ENCODE results near the gene CNDP2.

Gene CNDP2

GRCh38 chr18:74501386-74501785, 5.2 kb downstream of the CNDP2 start:
- DNase-seq, result no peak

DNA sequence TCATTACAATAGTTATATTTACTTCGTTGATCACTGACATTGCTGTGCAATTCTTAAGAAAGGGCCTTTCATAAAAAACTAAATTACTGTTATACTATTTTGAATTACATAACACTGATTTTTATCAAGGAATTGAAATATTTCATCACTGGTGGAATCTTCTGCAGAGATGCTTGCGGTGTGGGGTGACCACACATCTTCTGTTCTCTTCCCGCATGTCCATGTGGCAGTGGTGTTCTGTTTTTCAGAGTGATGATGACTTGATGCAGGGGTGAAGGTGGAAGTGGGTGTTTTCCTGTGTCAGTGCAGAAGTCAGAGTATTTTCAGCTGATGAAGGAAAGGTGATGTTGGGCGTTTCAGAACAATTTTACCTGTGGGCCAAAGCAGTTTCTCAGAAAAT, 7.0 kb downstream of the CNDP2 start:
- DNase-seq, result no peak

GRCh38 chr18:74505776-74506175, 9.6 kb downstream of the CNDP2 start:
- DNase-seq, result no peak

DNA sequence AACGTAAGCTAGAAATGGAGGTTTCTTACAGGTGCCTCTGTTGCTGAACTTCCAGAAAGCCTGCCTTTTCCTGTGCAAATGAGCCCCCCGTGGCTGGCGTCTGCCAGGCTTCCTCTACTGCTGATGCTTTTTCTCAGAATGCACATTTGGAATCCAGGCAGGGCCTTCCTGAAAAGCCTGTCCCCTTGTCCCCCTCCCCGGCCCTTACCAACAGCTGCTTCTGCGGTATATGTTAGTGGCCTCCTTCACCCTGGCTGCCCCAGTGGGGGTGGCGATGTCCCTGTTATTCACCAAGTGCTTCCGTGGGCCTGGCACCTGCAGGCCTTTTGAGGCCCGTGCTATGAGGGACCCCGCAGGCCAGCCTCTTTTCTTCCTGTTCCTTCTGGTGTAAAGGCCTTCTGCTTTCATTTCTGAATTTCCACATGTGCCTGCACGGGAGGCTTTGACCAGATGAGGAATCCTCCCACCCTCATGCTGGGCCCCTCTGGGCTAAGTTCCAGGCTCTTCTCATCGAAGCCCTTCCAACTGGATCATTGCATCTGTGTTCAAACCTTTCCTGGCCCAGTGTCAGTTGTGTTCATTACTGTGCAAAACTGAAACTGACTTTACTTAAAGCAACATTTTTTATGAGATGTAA, 10.4 kb downstream of the CNDP2 start:
- DNase-seq, result no peak

- DNase-seq, result no peak
Observed at GRCh38 chr18:74507097-74507881, 11.1 kb downstream of the CNDP2 start.

DNA sequence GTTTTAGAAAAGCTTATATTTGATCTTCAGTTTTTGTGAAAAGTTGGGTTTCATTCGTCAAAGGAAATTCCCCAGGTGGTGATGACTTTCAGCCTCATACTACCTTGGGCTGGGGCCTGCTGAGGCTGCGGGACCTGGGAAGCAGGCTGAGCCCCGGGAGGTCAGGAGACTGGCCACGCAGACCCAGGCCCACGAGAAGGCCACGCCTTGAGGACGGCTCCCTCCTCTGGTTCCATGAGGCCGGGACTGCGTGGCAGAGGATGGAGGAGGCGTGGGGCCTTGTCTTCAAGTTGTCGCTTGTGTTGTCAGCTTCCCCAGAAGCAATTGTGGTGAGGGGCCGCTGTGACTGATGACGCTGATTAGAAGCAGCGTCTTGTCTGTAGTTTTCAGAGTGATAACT, 11.8 kb downstream of the CNDP2 start:
- DNase-seq, result no peak

GRCh38 chr18:74508366-74508765, 12.2 kb downstream of the CNDP2 start:
- no peak for DNase-seq

DNA sequence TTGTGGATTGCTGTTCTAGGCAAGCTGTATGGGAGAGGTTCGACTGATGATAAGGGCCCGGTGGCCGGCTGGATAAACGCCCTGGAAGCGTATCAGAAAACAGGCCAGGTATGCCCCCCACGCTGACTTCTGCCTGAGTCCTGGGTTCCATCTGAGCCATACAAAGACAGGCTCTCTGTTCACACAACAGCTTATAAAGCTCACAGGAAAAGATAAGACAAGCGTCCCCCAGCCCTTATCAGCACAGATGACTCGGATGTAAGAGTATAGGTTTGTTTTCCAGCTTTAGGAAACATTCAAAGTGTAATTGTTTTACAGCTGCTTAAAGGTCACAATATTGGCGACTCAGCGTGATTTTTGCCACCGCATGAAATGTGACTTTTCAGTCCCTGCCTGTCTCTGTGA, 12.7 kb downstream of the CNDP2 start:
- no peak for DNase-seq

DNA sequence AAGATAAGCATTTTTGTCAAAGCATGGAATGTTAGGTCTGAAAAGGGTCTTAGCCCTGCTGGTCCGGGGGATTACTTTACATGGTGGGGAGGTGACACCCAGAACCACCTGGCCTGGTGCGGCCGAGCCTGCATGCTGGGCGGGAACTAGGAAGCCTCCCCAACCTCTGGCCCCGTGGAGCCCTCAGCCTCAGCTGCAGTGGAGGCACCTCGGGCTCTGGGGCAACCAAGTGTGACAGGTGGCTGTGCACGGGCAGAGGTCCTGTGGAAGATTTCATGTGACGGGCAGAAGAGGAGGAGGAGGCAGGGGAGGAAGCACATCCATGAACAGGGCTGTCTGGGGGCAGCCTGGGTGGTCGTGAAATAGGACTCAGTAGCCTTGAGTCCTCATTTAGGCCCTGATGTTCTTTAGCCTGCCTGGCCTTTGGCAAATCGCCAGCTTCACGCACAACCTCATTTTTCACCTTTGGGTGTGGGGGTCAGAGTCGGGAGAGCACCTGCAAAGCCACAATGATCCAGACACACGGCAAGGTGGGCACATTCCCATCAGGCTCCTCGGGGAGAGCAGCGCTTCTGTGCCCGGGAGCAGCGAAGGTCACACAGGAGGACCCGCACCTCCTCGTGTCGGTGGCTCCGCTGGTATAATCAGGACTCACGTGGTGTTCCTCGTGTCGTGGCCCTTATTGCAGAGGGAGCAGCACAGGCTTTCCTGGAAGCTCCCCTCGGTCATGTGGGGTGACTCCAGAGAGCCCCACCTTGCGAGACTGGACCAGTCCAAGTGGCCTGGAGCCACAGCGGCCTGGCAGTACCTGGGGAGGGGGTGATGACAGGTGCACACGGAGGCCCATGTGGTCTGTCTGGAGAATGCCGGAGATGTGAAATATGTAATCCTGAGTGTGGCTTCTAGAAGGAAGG, 13.9 kb downstream of the CNDP2 start:
- DNase-seq, result no peak

GRCh38 chr18:74510770-74511095, 14.6 kb downstream of the CNDP2 start:
- no peak for DNase-seq

GRCh38 chr18:74511823-74512222, 15.7 kb downstream of the CNDP2 start:
- no peak for DNase-seq

DNA sequence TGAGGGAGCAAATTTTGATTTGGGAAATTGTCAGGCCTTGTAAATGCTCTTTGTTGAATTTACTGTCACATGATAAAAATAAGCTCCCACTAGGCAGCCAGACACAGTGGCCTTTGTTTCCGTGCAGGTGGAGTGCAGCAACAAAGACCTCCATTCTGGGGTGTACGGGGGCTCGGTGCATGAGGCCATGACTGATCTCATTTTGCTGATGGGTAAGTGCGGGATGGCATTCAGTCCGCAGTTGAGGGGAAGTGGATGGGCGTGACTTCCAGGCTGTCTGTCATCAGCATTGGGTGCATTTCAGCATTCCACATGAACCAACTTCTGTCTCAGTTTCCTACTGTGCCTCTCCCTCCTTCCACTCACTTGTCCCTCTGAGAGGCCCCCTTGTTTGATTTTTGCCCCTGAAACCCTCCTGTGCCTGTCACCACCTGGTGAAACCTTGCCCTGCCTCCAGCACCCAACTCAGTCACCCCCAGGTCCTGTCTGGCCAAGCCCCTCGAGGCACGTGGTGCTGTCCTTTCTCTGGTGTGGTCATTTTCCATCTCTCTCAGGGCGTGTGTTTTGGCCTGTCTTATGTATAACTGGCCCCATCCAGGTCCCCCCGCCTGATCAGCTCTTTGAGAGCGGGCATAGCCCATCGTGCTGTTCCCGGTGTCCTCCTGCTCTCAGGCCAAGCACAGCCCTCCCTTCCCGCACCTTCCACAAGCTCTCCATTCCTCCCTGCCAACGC, 16.3 kb downstream of the CNDP2 start:
- no peak for DNase-seq

DNA sequence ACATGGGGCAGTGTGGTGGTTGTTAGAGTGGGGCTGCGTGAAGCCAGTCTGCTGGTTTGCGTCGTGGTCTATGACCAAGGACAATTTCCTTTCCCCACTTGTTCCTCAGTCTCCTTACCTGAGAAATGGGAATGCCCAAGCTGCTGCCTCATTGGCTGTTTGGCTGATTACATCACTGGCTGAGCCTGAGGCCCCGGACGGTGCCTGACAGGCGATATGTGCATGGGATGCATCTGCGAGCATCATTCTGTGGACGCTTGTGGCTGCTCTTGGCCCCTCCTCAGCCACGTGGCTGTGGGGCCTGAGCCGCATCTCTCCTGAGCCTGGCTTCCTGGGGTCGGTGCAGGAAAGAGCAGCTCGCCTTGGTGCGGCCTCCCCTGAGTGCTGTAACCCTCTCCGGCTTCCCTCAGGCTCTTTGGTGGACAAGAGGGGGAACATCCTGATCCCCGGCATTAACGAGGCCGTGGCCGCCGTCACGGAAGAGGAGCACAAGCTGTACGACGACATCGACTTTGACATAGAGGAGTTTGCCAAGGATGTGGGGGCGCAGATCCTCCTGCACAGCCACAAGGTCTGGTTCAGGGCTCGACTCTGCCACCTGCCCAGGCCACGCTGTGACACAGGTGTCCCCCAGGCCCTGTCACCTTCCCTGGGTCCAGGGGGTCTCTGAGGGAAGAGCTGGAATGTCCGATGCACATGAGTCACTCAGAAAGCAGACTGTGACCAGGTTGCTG, 17.2 kb downstream of the CNDP2 start:
- DNase-seq, result no peak

DNA sequence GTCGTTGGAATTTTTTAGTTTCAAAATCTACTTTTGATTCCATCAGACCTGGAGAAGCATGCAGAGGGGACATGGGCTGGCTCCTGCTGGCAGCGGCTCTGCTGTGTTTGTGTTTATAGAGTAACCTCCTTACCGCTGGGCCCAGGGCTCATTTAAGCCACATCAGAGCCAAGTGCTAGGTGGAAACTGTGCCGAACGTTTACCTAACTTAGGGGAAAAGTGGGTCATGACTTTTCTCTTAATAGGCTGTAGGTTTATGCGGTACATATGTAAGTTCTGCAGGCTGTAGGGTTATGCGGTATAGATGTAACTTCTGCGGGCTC, 17.7 kb downstream of the CNDP2 start:
- DNase-seq, result no peak

DNA sequence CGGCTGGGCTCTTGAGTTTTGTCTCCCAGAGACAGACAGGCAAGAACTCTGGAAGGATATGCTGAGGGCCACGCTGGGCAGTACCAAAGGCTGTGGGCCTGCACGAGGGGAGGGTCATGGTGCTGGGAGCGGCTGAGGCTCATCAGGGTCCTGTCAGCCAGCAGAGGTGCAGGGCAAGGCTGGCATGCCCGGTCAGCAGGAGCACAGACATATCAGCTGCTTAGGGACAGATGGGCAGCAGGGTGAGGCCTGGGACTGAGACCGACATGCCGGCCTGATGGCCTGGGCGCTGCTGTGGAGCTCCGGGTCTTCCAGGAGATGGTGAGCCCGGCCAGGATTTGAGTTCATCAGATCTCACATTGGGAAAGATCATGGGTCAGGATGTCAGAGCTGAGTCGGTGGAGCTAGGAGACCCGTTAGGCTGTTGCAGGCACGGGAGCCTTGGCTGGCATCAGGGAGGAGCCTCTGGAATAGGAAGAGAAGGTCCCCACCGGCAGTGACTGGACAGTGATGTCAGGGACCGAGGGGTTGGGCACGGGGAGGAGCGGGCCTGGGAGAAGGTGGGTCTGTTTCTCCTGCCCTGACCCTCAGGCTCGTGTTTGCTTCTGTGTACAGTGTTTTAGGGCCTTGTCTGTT, 18.8 kb downstream of the CNDP2 start:
- no peak for DNase-seq

- DNase-seq, result no peak
Observed at GRCh38 chr18:74515620-74516231, 19.6 kb downstream of the CNDP2 start.

- DNase-seq, result no peak
Observed at GRCh38 chr18:74516271-74517235, 20.4 kb downstream of the CNDP2 start.

DNA sequence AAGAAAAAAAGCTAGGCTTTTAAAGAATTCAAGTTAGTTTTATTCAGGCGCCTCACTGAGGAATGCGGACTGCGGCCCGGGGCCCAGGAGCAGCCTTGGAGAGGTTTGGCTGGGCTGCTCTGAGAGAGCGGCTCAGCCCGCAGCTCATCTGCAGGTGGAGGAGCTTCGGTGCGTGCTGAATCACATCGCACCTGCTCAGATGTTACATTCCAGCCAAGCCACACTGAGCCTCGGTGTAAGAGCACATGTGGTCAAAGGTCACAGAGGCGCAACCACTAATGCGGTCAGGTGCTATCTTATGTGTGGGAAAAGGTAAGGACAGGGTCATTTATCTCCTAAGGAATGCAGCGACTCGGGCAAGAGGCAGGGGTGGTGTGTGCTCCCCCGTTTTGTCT, 21.1 kb downstream of the CNDP2 start:
- no peak for DNase-seq

- DNase-seq, result no peak
Observed at GRCh38 chr18:74518456-74519295, 22.5 kb downstream of the CNDP2 start.
